ENCODE data around the gene GIGYF2. TPM values are rescaled to one million over a fixed set of nuclear protein-coding genes. Genes with fewer than 3 reads are reported as not detected.

Gene GIGYF2
- total RNA-seq, 1 donor from 2014 or later: 46.7 TPM

DNA sequence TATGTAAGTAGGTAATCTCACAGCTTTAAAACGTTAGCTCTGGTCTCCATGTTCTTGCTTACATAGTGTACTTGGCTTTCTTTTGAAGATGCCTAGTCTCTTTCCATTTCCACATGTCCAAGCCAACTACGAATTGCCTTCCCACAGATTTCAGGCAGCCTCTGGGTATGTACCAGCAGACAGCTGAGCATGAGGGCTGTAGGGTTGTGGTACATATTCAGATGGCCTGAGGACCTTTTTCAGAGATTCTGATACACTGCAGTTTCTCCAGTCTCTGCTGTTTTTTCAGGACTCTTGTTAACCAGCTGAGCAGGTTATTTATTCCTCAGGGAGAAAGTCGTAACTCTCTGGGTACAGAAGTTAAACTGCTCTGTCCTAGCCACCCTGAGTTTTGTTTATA, 82.3 kb downstream of the GIGYF2 start:
- TF ChIP-seq, protein P1, sequence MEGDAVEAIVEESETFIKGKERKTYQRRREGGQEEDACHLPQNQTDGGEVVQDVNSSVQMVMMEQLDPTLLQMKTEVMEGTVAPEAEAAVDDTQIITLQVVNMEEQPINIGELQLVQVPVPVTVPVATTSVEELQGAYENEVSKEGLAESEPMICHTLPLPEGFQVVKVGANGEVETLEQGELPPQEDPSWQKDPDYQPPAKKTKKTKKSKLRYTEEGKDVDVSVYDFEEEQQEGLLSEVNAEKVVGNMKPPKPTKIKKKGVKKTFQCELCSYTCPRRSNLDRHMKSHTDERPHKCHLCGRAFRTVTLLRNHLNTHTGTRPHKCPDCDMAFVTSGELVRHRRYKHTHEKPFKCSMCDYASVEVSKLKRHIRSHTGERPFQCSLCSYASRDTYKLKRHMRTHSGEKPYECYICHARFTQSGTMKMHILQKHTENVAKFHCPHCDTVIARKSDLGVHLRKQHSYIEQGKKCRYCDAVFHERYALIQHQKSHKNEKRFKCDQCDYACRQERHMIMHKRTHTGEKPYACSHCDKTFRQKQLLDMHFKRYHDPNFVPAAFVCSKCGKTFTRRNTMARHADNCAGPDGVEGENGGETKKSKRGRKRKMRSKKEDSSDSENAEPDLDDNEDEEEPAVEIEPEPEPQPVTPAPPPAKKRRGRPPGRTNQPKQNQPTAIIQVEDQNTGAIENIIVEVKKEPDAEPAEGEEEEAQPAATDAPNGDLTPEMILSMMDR (IDR thresholded peaks at IDR 0.05; ENCODE audit: insufficient read depth, low read length, poor library complexity, severe bottlenecking): no peak
- no peaks in the 10 kb centered on the region for H3K36me3 ChIP-seq (ENCODE audit: control insufficient read depth, insufficient read depth, low read length)
- no peaks in the 10 kb centered on the region for H3K27me3 ChIP-seq (ENCODE audit: control insufficient read depth, insufficient read depth, low read length)
- H3K4me3 ChIP-seq (ENCODE audit: low read depth, low read length): no peak overlapping the region
- no peak for DNase-seq (ENCODE audit: low read depth)

DNA sequence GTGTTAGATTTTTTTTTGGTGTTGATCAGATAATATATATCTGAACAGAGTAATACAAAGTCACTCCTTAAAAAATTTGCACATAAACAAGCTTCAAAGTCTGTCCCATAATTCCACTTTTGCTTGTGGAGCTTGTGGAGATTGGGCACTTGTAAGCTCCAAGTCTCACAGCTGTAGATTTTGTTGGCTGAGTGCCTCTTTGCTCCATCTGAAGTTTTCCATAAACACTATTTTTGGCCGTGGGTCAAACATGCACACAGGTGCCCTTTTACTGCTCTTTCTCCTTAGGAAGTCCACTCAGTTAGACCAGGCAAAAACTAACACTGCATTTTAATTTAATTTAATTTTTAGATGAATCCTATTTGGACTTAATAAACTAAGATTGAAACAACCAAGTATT, 82.8 kb downstream of the GIGYF2 start:
- H3K4me3 ChIP-seq (ENCODE audit: low read depth, low read length): no peak overlapping the region
- DNase-seq (ENCODE audit: low read depth): no peak
- no peaks in the 10 kb centered on the region for H3K36me3 ChIP-seq (ENCODE audit: control insufficient read depth, insufficient read depth, low read length)
- TF ChIP-seq, protein P1 (IDR thresholded peaks at IDR 0.05; ENCODE audit: insufficient read depth, low read length, poor library complexity, severe bottlenecking): no peak
- H3K27me3 ChIP-seq (ENCODE audit: control insufficient read depth, insufficient read depth, low read length): no peaks in the 10 kb centered on the region

DNA sequence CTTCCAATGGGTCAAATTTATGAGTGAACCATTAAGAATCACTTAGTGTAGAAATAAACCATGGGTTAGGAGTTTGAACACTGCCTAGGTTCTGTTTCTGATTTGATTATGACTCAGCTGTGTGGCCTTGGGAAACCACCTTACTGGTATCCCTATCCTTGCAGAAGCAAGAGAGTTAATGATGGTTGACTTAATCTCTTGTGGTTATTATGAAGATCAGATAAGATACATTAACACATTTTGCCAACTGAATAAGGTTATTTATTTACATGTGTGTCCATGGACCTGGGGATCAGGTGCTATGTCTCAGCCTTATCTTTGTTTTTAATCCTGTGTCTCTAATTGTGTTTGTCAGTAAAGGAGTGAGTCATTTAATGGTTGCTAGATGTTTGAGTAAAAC, 84.6 kb downstream of the GIGYF2 start:
- peak; percentile 97 for DNase-seq (ENCODE audit: low read depth)

DNA sequence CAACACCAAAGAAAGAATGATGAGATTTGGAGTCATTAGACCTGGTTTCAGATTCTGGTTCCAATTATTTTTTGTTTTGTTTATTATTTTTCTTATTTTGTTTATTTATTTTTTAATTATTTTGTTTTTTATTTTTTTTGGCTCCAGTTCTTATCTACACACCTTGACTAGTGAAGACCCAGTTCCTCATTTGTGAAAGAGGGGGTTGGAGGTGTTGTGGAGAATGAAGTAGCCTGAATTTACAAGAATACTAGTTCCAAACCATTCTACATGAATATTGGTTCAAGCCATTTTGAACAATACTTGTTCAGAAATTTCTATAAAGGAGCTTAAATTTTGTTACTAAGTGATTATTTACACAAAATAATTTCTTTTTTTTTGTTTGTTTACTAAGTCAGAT, 86.1 kb downstream of the GIGYF2 start:
- TF ChIP-seq, protein P1 (IDR thresholded peaks at IDR 0.05; ENCODE audit: insufficient read depth, low read length, poor library complexity, severe bottlenecking): no peak
- H3K36me3 ChIP-seq (ENCODE audit: control insufficient read depth, insufficient read depth, low read length): no peaks in the 10 kb centered on the region
- DNase-seq (ENCODE audit: low read depth): no peak
- H3K27me3 ChIP-seq (ENCODE audit: control insufficient read depth, insufficient read depth, low read length): no peaks in the 10 kb centered on the region
- no peak overlapping the region for H3K4me3 ChIP-seq (ENCODE audit: low read depth, low read length)

More for the DNA sequence above, 84.6 kb downstream of the GIGYF2 start:
- H3K4me3 ChIP-seq (ENCODE audit: low read depth, low read length): no peak overlapping the region
- H3K36me3 ChIP-seq (ENCODE audit: control insufficient read depth, insufficient read depth, low read length): no peaks in the 10 kb centered on the region
- no peaks in the 10 kb centered on the region for H3K27me3 ChIP-seq (ENCODE audit: control insufficient read depth, insufficient read depth, low read length)
- TF ChIP-seq, protein P1 (IDR thresholded peaks at IDR 0.05; ENCODE audit: insufficient read depth, low read length, poor library complexity, severe bottlenecking): no peak

DNA sequence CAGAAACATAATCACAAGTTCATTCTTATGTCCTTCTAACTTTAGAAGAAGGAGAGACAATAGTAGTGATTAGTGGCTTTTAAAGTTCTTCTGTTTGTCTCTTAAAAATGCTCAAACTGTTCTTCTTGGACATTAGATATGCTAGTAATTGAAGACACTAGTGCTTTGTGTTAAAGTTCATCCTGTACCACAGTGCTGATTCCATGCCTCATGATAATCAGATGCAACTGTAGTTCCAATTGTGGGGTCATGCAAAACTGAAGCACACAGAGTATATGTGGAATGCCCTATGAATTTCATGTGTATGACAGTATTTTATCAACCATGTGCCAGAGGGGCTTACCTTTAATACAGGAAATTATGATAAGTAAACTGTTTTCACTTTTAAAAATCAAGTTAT, 90.7 kb downstream of the GIGYF2 start:
- Histone ChIP-seq H3K36me3 (ENCODE audit: control insufficient read depth, insufficient read depth, low read length) (peaks cover 2% of the 10 kb centered on the region), H3K27me3 (ENCODE audit: control insufficient read depth, insufficient read depth, low read length) (no peaks in the 10 kb centered on the region), H3K4me3 (ENCODE audit: low read depth, low read length) (no peak overlapping the region)
- no peak for DNase-seq (ENCODE audit: low read depth)
- TF ChIP-seq, protein P1 (IDR thresholded peaks at IDR 0.05; ENCODE audit: insufficient read depth, low read length, poor library complexity, severe bottlenecking): no peak

DNA sequence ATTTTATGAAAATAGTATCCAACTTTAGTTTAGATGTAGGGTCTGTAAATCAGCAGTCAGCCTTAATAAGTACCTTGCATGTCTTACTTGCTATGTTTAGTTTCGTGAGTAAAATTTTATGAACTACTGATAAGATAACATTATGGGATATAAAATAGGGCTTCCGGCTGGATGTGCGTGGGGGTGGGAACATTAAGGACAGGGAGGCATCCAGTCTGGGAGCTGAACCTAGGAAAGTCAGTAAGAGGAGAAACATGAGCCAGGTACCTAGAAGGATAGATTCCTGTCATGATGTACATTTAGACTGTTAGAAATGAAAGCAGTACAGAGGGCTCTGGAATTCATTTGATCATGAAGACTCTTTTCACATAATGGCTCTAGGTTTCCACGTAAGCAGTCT, 92.0 kb downstream of the GIGYF2 start:
- TF ChIP-seq, protein P1 (IDR thresholded peaks at IDR 0.05; ENCODE audit: insufficient read depth, low read length, poor library complexity, severe bottlenecking): no peak
- no peak for DNase-seq (ENCODE audit: low read depth)
- Histone ChIP-seq H3K27me3 (ENCODE audit: control insufficient read depth, insufficient read depth, low read length) (no peaks in the 10 kb centered on the region), H3K4me3 (ENCODE audit: low read depth, low read length) (no peak overlapping the region), H3K36me3 (ENCODE audit: control insufficient read depth, insufficient read depth, low read length) (peaks cover 2% of the 10 kb centered on the region)
